ENCODE measurements around the gene HSPA8.
"Not testable (repeated sequence)": the region's sequence is repeated elsewhere in the genome, so short reads cannot be mapped to it uniquely, and the experiment has no call there.

Gene HSPA8

DNA sequence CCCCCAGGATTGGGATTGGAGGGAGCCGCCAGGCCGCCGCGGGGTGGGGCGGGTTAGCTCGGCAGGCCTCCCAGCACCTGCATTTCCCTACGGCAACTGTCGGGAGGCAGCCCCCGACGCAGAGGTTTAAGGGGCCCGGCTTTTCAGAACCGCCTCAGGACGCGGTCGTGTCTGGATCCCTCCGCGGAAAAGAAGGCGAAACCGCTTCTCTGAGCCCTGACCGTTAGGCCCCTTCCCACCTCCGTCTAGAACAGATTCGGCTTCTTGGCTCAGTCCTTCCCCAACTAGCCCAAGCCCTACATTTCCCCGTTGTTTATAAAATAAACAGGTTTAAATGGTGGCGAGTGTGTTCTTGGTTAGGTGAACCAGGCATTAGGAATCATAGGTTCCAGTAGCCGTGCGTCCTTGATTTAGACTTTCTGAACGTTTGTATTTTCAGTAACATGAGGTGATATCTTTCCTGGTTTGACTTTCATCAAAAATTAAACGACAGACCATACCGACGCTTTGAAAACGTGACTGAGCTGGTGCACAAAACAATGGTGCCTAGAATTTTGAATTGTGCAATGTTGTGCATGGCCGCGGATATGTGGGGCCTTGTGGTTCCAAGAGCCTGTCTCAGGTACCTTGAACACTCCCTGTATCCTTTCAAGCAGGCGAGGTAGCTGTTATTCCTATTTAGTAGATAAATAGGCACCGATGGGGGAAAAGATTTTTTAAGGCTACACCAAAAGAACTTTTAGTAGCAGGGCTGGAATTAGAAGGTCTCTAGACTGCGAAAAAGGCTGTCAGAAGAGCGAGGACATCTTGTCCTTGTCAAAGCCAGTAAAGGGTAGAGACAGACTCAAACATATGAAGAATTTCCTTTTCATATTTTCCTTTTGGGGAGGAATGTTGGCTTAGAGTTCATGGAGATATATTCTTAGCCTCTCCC is 1.2 kb upstream of the HSPA8 start:
- Histone ChIP-seq H3K4me3 (ENCODE audit: low read length) (peak overlapping the region; percentile 98), H4K20me1 (ENCODE audit: control insufficient read depth, insufficient read depth, low read depth, low read length) (peaks cover 29% of the 10 kb centered on the region), H3K9me2 (replicated peaks; ENCODE audit: control insufficient read depth, low read length) (no peaks in the 10 kb centered on the region), H3K27me3 (ENCODE audit: control insufficient read depth, low read length) (no peaks in the 10 kb centered on the region), H3K4me2 (ENCODE audit: low read length) (peak overlapping the region; percentile 99), H3K36me3 (ENCODE audit: control insufficient read depth, low read length) (peaks cover 61% of the 10 kb centered on the region), H3K27ac (ENCODE audit: low read depth, low read length) (peak overlapping the region; percentile 88), H3K9me3 (ENCODE audit: control insufficient read depth, insufficient read depth, low read length) (no peaks in the 10 kb centered on the region), H3F3A (ENCODE audit: control insufficient read depth, insufficient read depth) (peaks cover 46% of the 10 kb centered on the region), H3K79me2 (ENCODE audit: control insufficient read depth, low read length) (peaks cover 77% of the 10 kb centered on the region), H3K4me1 (ENCODE audit: control insufficient read depth, low read length) (peaks cover 46% of the 10 kb centered on the region)
- no peak for TF ChIP-seq EZH2phosphoT487 (IDR thresholded peaks at IDR 0.05; ENCODE audit: borderline replicate concordance, low read length)
- TF ChIP-seq, protein P1, sequence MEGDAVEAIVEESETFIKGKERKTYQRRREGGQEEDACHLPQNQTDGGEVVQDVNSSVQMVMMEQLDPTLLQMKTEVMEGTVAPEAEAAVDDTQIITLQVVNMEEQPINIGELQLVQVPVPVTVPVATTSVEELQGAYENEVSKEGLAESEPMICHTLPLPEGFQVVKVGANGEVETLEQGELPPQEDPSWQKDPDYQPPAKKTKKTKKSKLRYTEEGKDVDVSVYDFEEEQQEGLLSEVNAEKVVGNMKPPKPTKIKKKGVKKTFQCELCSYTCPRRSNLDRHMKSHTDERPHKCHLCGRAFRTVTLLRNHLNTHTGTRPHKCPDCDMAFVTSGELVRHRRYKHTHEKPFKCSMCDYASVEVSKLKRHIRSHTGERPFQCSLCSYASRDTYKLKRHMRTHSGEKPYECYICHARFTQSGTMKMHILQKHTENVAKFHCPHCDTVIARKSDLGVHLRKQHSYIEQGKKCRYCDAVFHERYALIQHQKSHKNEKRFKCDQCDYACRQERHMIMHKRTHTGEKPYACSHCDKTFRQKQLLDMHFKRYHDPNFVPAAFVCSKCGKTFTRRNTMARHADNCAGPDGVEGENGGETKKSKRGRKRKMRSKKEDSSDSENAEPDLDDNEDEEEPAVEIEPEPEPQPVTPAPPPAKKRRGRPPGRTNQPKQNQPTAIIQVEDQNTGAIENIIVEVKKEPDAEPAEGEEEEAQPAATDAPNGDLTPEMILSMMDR (IDR thresholded peaks at IDR 0.05; ENCODE audit: low read depth, low read length, poor library complexity, severe bottlenecking): no peak

DNA sequence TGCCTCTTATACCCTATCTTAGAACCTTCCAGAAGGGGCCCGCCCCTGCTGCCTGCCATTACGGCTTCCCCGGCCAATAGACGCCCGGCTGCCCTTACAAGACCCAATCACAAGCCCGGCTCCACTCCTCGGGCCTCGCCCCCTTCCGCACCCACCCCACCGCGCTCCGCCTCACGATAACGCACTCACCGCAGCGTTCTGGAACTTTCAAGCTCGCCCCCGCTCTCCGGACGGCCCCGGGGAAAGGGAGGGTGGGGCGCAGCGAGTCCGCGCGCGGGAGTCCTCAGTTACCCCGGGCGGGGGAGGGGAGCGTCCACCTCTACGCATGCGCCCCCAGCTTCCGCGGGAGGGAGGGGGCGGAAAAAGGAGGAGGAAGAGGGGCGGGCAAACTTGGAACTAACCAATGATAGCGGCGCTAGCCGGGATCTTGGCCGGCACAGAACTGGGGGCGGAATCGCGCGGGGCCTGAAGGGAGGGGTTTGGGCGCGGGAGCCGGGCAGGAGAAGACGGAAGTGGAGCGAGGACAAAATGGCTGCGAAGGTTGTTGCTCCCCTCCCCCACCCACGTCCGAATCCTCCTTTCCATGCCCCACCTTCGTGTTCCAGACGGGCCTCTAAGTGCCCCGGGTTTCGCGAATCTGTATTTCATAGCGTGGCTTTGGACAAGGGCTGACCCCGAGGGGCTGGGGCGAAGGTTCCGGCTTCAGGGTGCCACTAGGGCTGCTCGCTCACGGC is 389 bp upstream of the HSPA8 start:
- Histone ChIP-seq H3F3A (ENCODE audit: control insufficient read depth, insufficient read depth) (peaks cover 52% of the 10 kb centered on the region), H3K27ac (ENCODE audit: low read depth, low read length) (peak overlapping the region; percentile 88), H4K20me1 (ENCODE audit: control insufficient read depth, insufficient read depth, low read depth, low read length) (peaks cover 35% of the 10 kb centered on the region), H3K4me1 (ENCODE audit: control insufficient read depth, low read length) (peaks cover 53% of the 10 kb centered on the region), H3K4me3 (ENCODE audit: low read length) (peak overlapping the region; percentile 98), H3K9me2 (replicated peaks; ENCODE audit: control insufficient read depth, low read length) (no peaks in the 10 kb centered on the region), H3K4me2 (ENCODE audit: low read length) (peak overlapping the region; percentile 99), H3K36me3 (ENCODE audit: control insufficient read depth, low read length) (peaks cover 70% of the 10 kb centered on the region), H3K27me3 (ENCODE audit: control insufficient read depth, low read length) (no peaks in the 10 kb centered on the region), H3K79me2 (ENCODE audit: control insufficient read depth, low read length) (peaks cover 80% of the 10 kb centered on the region), H3K9me3 (ENCODE audit: control insufficient read depth, insufficient read depth, low read length) (no peaks in the 10 kb centered on the region)
- TF ChIP-seq, protein P1 (IDR thresholded peaks at IDR 0.05; ENCODE audit: low read depth, low read length, poor library complexity, severe bottlenecking): no peak

DNA sequence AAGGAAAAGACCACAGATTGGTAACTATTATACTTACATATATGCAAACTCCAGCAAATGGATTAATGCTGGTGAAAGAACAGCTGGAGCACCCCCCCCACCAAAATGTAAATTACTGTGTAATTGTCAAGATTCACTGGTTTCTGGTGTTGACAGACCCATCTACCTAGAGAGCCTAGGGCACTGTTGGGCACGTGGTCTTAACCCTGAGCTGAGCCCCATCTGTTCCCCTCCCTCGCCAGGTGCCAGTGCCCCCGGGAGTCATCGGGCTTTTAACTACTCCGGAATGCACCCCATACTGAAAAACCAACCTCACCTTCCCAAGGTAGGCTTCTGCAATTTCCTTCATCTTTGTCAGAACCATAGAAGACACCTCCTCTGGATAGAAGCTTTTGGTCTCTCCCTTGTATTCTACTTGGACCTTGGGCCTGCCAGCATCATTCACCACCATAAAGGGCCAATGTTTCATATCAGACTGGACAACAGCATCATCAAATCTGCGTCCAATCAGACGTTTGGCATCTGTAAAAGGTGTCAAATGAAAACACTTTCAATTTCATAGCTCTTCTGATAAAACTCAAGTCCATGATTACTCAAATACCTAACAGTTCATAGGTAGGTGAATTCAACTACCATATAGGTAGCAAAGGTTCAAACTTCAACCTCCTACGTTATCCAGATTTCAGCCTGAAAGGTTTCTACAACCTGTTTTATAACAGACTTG is 1.5 kb downstream of the HSPA8 start:
- TF ChIP-seq EZH2phosphoT487 (IDR thresholded peaks at IDR 0.05; ENCODE audit: borderline replicate concordance, low read length): no peak
- TF ChIP-seq, protein P1 (IDR thresholded peaks at IDR 0.05; ENCODE audit: low read depth, low read length, poor library complexity, severe bottlenecking): no peak
- Histone ChIP-seq H3K9me2 (replicated peaks; ENCODE audit: control insufficient read depth, low read length) (no peaks in the 10 kb centered on the region), H4K20me1 (ENCODE audit: control insufficient read depth, insufficient read depth, low read depth, low read length) (peaks cover 35% of the 10 kb centered on the region), H3K4me1 (ENCODE audit: control insufficient read depth, low read length) (peaks cover 54% of the 10 kb centered on the region), H3F3A (ENCODE audit: control insufficient read depth, insufficient read depth) (peaks cover 65% of the 10 kb centered on the region), H3K27me3 (ENCODE audit: control insufficient read depth, low read length) (no peaks in the 10 kb centered on the region), H3K4me2 (ENCODE audit: low read length) (peak overlapping the region; percentile 93), H3K4me3 (ENCODE audit: low read length) (peak overlapping the region; percentile 98), H3K27ac (ENCODE audit: low read depth, low read length) (peak overlapping the region; percentile 88), H3K79me2 (ENCODE audit: control insufficient read depth, low read length) (peaks cover 71% of the 10 kb centered on the region), H3K36me3 (ENCODE audit: control insufficient read depth, low read length) (peaks cover 86% of the 10 kb centered on the region), H3K9me3 (ENCODE audit: control insufficient read depth, insufficient read depth, low read length) (no peaks in the 10 kb centered on the region)

DNA sequence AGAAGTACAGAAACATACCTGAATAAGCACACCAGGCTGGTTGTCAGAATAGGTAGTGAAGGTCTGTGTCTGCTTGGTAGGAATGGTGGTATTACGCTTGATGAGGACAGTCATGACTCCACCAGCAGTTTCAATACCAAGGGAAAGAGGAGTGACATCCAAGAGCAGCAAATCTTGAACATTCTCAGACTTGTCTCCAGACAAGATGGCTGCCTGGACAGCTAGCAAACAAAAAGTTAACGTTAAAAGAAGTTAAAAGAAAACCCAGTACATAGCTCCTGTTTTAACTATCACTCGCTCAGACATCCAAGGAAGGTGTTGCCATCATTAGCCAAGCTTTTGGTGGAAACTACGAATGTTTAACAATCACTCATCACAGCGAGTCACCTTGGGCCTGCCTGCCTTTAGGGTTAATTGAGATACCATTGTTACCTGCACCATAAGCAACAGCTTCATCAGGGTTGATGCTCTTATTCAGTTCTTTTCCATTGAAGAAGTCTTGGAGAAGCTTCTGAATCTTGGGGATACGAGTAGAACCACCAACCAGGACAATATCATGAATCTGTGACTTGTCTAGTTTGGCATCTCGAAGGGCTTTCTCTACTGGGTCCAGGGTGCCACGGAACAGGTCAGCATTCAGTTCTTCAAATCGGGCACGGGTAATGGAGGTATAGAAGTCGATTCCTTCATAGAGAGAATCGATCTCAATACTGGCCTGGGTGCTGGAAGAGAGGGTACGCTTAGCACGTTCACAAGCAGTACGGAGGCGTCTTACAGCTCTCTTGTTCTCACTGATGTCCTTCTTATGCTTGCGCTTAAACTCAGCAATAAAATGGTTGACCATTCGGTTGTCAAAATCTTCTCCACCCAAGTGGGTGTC is 2.7 kb downstream of the HSPA8 start:
- H3K27me3 ChIP-seq (ENCODE audit: control insufficient read depth, low read length); H3K9me2 ChIP-seq (replicated peaks; ENCODE audit: control insufficient read depth, low read length); H3K9me3 ChIP-seq (ENCODE audit: control insufficient read depth, insufficient read depth, low read length): not testable (repeated sequence)
- Histone ChIP-seq H3K4me3 (ENCODE audit: low read length) (peak overlapping the region; percentile 98), H3F3A (ENCODE audit: control insufficient read depth, insufficient read depth) (peaks cover 76% of the 10 kb centered on the region), H3K4me1 (ENCODE audit: control insufficient read depth, low read length) (peaks cover 42% of the 10 kb centered on the region), H3K79me2 (ENCODE audit: control insufficient read depth, low read length) (peaks cover 60% of the 10 kb centered on the region), H3K36me3 (ENCODE audit: control insufficient read depth, low read length) (peaks cover 94% of the 10 kb centered on the region), H4K20me1 (ENCODE audit: control insufficient read depth, insufficient read depth, low read depth, low read length) (peaks cover 35% of the 10 kb centered on the region), H3K27ac (ENCODE audit: low read depth, low read length) (peak overlapping the region; percentile 88), H3K4me2 (ENCODE audit: low read length) (peak overlapping the region; percentile 93)
